ENCODE measurements around the gene SKP1.

DNA sequence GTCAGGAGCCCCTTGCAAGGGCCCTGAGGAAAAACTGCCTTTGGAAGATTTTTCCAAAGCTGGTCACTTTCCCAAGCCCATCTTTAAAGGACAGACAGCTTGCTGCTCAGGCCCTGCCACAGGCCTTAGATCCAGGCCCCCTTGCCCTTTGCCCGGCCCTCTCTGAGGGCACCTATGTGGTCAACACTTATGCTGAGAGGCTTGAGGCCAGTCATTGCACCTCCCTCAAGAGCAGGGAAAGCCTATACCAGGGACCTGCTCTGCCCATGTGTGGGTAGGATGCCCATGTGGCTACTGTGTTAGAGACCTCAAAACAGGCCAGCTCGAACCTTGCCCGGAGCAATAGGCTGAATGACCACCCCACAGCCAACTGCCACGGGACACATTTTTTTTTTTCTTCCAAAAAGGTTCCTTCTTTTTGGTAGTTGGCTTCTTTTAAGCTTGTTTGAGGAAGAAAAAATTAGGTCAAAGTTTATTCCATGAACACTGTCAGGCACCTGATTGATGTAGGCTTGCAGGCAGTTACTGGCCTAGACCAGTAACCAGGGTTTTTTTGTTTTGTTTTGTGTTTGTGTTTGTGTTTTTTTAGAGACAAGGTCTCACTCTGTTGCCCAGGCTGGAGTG lies 58.4 kb downstream of the SKP1 start:
- TF ChIP-seq POLR2AphosphoS5 (IDR thresholded peaks at IDR 0.05; ENCODE audit: low read depth, low read length) (no peak), SIN3A (IDR thresholded peaks at IDR 0.05; ENCODE audit: borderline replicate concordance, insufficient read depth, low read length) (no peak), TAF1 (IDR thresholded peaks at IDR 0.05; ENCODE audit: borderline replicate concordance, insufficient read depth, low read length) (no peak), REST (IDR thresholded peaks at IDR 0.05; ENCODE audit: insufficient read depth in 1 of 2, low read depth in 2 of 2, low read length in 2 of 2) (no peak)

All from PFSK-1 (cell line).